Activated CD4-positive, alpha-beta memory T cell treated with anti-CD3 and anti-CD28 coated beads, Interleukin-2, amount 10 ng/mL, durations not matched to agents 7 days and 5 days (primary cell): ENCODE measurements around the gene SGTA. TPM values are rescaled to one million over a fixed set of nuclear protein-coding genes. Genes with fewer than 3 reads are reported as not detected.

Source experiments
- CTCF ChIA-PET: fragments of 350-600 bp; sonication (Branson Sonifier 250); formaldehyde crosslinking; loops from one replicate; lab custom pipeline; 2021; ENCODE audit warnings: antibody characterized with exemption, inconsistent platforms; lab: Charles Lee
- POLR2A ChIA-PET: fragments of 350-600 bp; sonication (Branson Sonifier 250); formaldehyde crosslinking; loops from one replicate; lab custom pipeline; 2021; ENCODE audit warnings: antibody characterized with exemption; lab: Charles Lee
- DNase-seq: peaks from one replicate; pipeline ENCODE4 v3.0.0-alpha.2; 2020
- H3K27ac Mint-ChIP-seq: one replicate; pipeline ENCODE4 v1.8.0; 2021; ENCODE audit warnings: mild to moderate bottlenecking, mixed read lengths
- H3K27me3 Mint-ChIP-seq: one replicate; pipeline ENCODE4 v1.8.0; 2021; ENCODE audit warnings: mixed read lengths
- H3K36me3 Mint-ChIP-seq: one replicate; pipeline ENCODE4 v1.8.0; 2021; ENCODE audit warnings: low read depth, mixed read lengths
- H3K4me1 Mint-ChIP-seq: one replicate; pipeline ENCODE4 v1.8.0; 2021; ENCODE audit warnings: mixed read lengths
- H3K4me3 Mint-ChIP-seq: one replicate; pipeline ENCODE4 v1.8.0; 2021; ENCODE audit warnings: mild to moderate bottlenecking, mixed read lengths
- H3K9me3 Mint-ChIP-seq: one replicate; pipeline ENCODE4 v1.8.0; 2021; ENCODE audit warnings: mixed read lengths
- total RNA-seq, 2 experiments: library from RNA; stranded (reverse); gene quantifications; one replicate each; pipeline ENCODE4 v1.2.3, GENCODE V29; 2021

SGTA gene
- total RNA-seq, 2 experiments from 2014 or later: 38.2 to 42.7 TPM

DNA sequence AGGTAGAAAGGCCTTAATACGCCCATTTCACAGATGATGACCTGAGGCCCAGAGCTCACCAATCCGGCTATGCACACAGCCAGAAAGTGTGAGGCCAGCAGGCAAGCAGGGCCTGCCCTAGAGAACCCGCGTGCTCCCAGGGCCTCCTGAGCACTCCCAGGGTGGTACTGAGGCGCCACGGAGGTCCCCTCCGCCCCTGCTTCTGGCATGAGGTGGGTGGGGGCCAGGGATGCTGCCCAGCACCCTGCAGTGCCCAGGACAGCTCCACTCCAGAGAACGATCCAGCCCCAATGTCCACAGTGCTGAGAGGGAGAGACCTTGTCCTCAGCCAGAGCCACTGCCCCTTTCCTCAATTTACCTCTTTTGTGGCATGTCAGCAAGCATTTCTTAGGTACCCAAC, 13.9 kb downstream of the SGTA start:
- CTCF ChIA-PET: no interaction called here
- no peaks in the 10 kb centered on the region for H3K9me3 Mint-ChIP-seq
- no peak overlapping the region for H3K4me3 Mint-ChIP-seq
- H3K4me1 Mint-ChIP-seq: peaks cover 6% of the 10 kb centered on the region
- DNase-seq: no peak
- POLR2A ChIA-PET: interaction anchor here (1.5 kb wide), 1 partner anchor 14 kb away, joined by 5 read pairs; the partner anchor contains the start of gene SGTA
- H3K27me3 Mint-ChIP-seq: no peaks in the 10 kb centered on the region
- no peak overlapping the region for H3K27ac Mint-ChIP-seq
- peaks cover 8% of the 10 kb centered on the region for H3K36me3 Mint-ChIP-seq

DNA sequence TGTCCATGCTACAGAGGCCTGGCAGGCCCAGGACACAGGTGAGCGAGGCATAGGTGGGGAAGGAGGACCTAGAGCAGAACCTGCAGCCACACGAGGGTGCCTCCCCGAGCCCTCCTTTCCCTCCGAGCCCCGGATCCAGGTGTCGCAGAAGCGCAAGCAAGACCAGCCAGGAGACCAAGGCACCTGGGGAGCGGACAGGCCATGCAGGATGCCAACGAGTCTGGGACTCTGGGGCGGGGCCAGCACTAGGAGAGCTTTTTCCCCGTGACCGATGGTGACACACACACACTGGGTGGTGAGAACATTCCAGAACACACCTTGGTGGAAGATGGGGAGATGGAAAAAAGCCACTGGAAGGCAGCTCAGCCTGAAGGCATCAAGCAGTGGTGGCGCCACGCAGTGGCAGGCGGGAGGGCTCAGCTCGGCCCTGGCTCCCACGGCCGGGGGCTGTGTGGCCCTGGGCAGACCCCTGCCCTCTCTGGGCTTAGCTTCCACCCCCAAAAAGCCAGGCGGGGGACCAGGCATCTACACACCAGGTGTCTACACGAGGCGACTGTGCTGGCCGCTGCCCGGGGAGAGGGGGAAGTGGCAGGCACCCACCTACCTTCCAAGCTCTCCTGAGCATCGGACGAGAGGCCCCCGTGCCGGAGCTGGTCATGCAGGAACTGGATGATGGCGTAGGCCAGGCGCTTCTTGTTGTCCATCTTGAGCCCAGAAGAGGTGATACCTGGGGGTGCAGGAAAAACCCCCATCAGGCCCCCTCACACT, 14.5 kb downstream of the SGTA start:
- POLR2A ChIA-PET: interaction anchor here (1.5 kb wide), 1 partner anchor 14 kb away, joined by 5 read pairs; the partner anchor contains the start of gene SGTA
- Mint-ChIP-seq H3K9me3 (no peaks in the 10 kb centered on the region), H3K27me3 (no peaks in the 10 kb centered on the region), H3K4me3 (no peak overlapping the region), H3K36me3 (peaks cover 8% of the 10 kb centered on the region), H3K4me1 (peaks cover 2% of the 10 kb centered on the region), H3K27ac (no peak overlapping the region)
- DNase-seq: no peak
- CTCF ChIA-PET: no interaction called here

DNA sequence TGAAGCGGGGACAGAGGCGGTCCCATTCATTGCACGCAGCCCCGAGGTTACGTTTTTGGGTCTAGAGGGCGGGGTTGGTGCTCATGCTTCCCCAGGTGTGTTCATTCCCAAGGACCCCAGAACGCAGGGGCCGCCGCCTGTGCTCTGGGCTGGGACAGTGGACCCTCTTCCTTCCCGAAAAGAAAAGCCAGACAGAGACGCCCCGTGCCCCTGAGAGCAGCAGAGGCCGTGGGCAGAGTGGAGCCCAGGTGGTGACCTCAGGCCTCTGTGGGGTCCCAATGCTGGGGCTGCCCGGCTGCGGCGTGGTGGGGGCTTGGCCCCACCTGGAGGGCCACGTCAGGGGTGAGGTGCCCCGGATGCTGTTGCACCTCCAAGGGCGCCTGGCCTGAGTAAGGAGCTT, 15.4 kb downstream of the SGTA start:
- Mint-ChIP-seq H3K27me3 (no peaks in the 10 kb centered on the region), H3K9me3 (no peaks in the 10 kb centered on the region), H3K36me3 (peaks cover 8% of the 10 kb centered on the region), H3K27ac (no peak overlapping the region), H3K4me3 (no peak overlapping the region), H3K4me1 (peaks cover 2% of the 10 kb centered on the region)
- CTCF ChIA-PET: no interaction called here
- POLR2A ChIA-PET: no interaction called here
- no peak for DNase-seq

DNA sequence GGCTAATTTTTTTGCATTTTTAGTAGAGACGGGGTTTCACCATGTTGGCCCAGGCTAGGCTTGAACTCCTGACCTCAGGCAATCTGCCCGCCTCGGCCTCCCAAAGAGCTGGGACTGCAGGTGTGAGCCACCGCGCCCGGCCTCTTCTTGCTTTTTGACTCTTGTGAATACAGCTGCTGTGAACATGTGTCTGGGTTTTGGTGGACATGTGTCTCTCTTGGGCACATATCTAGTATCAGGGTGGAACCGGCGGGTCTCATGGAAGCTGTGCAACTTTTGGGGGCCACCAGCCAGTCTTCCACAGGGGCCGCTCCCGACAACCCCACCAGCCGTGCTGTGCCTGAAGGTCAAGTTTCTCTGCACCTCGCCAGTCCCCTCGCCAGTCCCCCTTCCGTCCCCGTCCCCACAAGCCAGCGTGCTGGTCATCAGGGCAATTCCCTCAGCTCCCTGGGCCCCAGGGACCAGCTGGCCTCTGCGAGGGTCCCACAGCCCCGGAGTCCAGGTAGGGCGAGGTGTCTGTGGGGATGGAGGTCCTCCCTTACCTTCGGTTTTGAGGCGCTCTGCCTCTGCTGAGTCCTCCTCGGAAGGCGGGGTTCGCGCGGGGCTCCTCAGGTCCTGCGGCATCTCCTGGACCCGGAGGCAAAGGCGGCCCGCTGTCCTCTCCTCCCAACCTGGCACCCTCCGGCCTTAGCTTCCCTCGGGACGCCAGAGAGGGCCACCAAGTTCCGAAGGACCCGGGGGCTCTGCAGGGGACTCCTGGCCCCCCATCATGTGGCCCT, 16.3 kb downstream of the SGTA start:
- CTCF ChIA-PET: no interaction called here

DNA sequence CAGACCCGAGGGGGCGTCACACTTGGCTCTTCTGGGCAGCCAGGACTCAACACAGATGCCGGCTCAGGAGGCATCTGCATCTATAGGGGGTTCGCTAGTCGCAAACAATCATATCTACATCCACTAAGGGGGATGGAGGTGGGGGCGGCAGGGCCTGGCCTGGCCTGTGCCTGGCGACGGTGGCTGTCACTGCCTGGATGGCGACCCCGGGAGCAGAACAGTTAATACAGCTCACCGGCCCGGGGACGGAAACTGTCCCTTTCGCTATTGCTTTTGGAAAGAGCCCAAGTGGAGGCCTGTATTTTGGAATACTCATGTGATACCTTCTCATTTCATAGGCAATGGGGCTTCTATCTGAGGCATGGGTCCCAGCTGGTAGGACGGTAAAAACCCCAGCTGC, 17.7 kb downstream of the SGTA start:
- CTCF ChIA-PET: no interaction called here
- Mint-ChIP-seq H3K4me3 (no peak overlapping the region), H3K9me3 (no peaks in the 10 kb centered on the region), H3K27ac (no peak overlapping the region), H3K27me3 (no peaks in the 10 kb centered on the region), H3K4me1 (no peaks in the 10 kb centered on the region), H3K36me3 (peaks cover 16% of the 10 kb centered on the region)
- DNase-seq: no peak
- POLR2A ChIA-PET: no interaction called here

More for the DNA sequence above, 16.3 kb downstream of the SGTA start:
- Mint-ChIP-seq H3K27me3 (no peaks in the 10 kb centered on the region), H3K9me3 (no peaks in the 10 kb centered on the region), H3K27ac (no peak overlapping the region), H3K36me3 (peaks cover 11% of the 10 kb centered on the region), H3K4me1 (no peaks in the 10 kb centered on the region), H3K4me3 (no peak overlapping the region)
- POLR2A ChIA-PET: interaction anchor here (0.8 kb wide), 1 partner anchor 9 kb away, joined by 3 read pairs; no protein-coding TSS in a partner anchor
- no peak for DNase-seq

DNA sequence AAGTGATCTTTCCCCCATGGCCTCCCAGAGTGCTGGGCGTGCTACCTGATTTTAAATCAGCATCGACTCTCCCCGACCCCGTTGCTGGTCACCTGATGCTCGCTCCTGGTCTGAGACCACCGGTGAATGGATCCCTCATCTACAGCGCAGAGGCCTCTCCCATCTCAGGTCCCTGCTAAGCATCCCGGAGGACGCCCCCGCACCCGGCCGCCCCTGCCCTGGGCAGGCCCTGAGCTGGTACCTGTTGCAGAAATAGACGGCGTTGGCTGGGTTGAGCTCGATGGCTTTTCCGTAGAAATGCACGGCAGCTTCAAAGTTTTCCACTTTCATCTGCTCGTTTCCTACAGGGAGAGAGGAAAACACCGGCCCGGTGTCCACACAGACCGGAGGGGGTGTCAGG, 18.1 kb downstream of the SGTA start:
- ChIA-PET POLR2A (no interaction called here), CTCF (no interaction called here)
- no peak overlapping the region for H3K27ac Mint-ChIP-seq
- H3K9me3 Mint-ChIP-seq: no peaks in the 10 kb centered on the region
- H3K4me3 Mint-ChIP-seq: no peak overlapping the region
- H3K36me3 Mint-ChIP-seq: peaks cover 16% of the 10 kb centered on the region
- no peaks in the 10 kb centered on the region for H3K4me1 Mint-ChIP-seq
- H3K27me3 Mint-ChIP-seq: no peaks in the 10 kb centered on the region
- DNase-seq: no peak

DNA sequence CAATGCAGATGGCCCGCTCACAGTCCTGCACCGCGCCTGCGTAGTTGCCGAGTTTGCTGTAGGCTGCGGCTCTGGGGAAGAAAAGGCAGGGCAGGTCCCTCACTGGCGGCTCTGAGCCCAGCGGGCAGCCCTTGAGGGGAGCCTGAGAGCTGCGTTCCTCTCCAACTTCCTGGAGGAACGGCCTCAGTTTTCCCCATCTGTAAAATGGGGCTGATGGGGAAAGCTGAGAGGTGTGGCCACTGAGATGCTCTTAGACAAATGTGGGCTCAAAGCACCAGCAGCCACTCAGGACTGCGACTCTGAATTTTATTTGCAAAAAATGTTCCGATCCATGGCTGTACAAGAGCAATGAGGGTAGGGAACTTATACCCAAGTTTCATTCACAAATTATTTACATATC, 19.4 kb downstream of the SGTA start:
- Mint-ChIP-seq H3K9me3 (no peaks in the 10 kb centered on the region), H3K4me3 (no peak overlapping the region), H3K36me3 (peaks cover 25% of the 10 kb centered on the region), H3K27me3 (no peaks in the 10 kb centered on the region), H3K27ac (no peak overlapping the region), H3K4me1 (peaks cover 4% of the 10 kb centered on the region)
- CTCF ChIA-PET: no interaction called here
- no peak for DNase-seq
- POLR2A ChIA-PET: no interaction called here

DNA sequence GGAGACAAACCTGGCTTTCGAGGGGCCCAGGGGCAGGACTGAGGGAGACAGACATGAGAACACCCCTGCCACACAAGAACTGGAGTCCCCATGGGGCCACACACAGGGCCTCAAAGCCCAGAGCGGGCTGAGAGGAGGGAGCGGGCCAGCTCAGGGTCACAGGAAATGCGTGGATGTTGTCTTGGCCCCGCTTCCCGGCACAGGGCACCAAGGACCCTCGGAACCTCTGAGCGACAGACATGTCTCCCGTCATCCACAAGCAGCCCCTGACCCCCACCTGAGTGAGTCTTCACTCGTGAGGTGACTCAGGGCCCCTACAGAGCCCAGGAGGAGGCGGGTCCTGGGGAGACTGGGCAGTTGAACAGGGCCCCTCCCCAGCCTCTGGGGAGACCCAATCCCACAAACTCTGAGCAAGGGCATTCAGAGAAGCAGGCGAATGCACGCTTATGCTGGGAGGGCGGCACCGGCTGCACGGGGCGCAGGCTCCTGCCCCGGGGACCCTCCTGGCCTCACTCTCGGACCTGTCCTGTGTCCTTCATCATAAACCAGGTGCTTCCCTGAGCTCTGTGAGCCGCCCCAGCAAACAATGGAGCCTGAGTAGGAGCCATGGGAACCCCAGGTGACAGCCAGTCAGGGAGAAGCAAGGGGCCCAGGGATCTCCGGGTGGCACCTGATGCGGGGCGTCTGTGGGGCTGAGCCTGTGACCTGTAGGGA, 20.1 kb downstream of the SGTA start:
- POLR2A ChIA-PET: no interaction called here
- H3K4me1 Mint-ChIP-seq: peaks cover 4% of the 10 kb centered on the region
- CTCF ChIA-PET: no interaction called here
- H3K9me3 Mint-ChIP-seq: no peaks in the 10 kb centered on the region
- no peak for DNase-seq
- no peaks in the 10 kb centered on the region for H3K27me3 Mint-ChIP-seq
- H3K4me3 Mint-ChIP-seq: no peak overlapping the region
- H3K27ac Mint-ChIP-seq: no peak overlapping the region
- H3K36me3 Mint-ChIP-seq: peaks cover 30% of the 10 kb centered on the region

DNA sequence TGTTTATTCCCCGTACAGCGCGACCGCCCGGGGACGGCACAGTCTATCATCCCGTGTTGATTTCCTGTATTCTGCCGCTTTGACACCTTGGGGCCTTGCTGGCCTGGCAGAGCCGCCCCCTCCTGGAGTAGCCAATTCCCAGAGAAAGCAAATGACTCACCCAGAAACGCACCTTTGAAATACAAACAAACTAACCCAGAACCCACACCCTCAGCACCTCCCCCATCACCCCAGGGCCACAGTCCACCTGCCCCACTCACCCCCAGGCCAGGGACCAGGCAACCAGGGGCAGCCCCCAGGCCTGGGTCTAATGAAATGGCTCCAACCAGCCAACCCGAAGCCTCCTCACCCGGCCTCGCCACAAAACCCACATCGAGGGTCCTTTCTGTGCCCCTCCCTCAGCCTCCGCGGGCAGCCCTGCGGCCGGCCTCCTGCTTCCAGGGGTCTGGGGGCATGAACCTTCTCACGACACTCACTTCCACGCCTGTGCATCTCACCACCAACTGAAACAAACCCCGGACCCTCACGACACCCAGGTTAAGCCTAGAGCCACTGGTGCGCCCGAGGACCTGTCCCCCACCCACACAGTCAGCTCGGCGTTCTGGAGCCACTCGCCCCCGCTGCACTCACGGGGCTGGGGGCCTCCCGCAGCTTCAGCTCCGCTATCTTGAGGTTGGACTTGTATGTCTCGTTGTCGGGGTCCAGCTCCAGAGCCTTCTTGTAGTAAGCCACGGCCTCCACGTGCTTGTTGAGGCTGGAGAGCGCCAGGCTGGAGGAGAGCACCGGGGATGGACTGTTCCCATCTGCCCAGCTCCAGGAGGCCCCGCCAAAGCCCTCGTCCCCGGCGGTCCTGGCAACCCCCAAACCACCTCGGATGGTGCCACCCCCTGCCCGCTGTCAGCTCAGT, 20.9 kb downstream of the SGTA start:
- CTCF ChIA-PET: no interaction called here
- Mint-ChIP-seq H3K27me3 (no peaks in the 10 kb centered on the region), H3K4me1 (peaks cover 4% of the 10 kb centered on the region), H3K36me3 (peaks cover 34% of the 10 kb centered on the region), H3K9me3 (no peaks in the 10 kb centered on the region), H3K4me3 (no peak overlapping the region), H3K27ac (no peak overlapping the region)
- DNase-seq: no peak
- POLR2A ChIA-PET: no interaction called here

DNA sequence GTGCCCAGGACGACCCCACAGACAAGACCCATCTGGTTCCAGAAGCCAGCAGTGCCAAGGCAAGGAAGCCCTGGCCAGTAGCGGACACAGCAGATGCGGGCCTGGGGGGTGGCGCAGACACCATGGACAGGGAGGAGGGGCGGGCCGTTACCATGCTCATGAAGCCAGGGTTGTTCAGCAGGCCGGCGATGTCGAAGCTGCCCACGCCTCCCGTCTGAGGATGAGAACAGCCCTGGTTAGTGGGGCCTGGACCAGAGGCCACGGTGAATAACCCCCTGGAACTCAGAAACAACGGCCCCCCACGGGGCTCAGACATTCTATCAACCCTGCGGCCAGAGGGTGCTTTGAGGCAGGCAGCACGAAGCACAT, 21.8 kb downstream of the SGTA start:
- H3K27me3 Mint-ChIP-seq: no peaks in the 10 kb centered on the region
- POLR2A ChIA-PET: no interaction called here

DNA sequence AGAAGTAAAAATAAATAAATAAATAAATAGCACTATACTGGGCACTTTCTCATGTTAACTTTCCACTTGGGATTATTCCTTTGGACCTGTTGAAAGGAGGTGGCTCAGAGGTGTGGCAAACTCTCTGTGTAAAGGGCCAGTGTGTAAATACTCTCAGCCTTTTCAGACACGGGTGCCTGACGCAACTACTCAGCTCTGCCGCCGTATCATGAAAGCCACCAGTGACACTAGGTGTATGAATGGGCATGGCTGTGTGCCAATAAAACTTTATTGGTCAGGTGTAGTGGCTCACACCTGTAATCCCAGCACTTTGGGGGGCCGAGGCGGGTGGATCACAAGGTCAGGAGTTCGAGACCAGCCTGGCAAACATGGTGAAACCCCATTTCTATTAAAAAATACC, 23.1 kb downstream of the SGTA start:
- ChIA-PET POLR2A (no interaction called here), CTCF (interaction anchor here (0.6 kb wide), 1 partner anchor 368 kb away, joined by 4 read pairs; no protein-coding TSS in a partner anchor)
- H3K4me3 Mint-ChIP-seq: no peak overlapping the region
- no peak overlapping the region for H3K27ac Mint-ChIP-seq
- H3K9me3 Mint-ChIP-seq: no peaks in the 10 kb centered on the region
- no peaks in the 10 kb centered on the region for H3K27me3 Mint-ChIP-seq
- no peak for DNase-seq
- peaks cover 40% of the 10 kb centered on the region for H3K36me3 Mint-ChIP-seq
- peaks cover 4% of the 10 kb centered on the region for H3K4me1 Mint-ChIP-seq

More for the DNA sequence above, 21.8 kb downstream of the SGTA start:
- Mint-ChIP-seq H3K4me3 (no peak overlapping the region), H3K9me3 (no peaks in the 10 kb centered on the region), H3K4me1 (peaks cover 4% of the 10 kb centered on the region), H3K27ac (no peak overlapping the region), H3K36me3 (peaks cover 32% of the 10 kb centered on the region)
- no peak for DNase-seq
- CTCF ChIA-PET: no interaction called here

DNA sequence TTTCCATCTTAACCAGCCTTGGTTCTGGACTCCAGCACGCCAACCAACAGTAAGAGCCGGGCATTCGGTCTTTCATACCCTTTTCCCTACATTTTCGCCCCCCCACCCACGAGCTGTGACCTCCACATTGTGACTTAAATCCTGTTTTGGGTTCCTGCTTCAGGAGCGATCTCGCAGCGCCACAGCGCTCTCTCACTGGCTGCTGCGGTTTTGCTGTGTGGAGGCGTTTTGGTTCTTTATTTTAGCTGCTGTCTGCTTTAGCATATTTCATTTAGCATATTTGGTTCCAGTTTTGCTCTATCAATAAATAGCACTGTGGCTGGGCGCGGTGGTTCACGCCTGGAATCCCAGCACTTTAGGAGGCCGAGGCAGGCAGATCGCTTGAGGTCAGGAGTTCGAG, 23.7 kb downstream of the SGTA start:
- no peak for DNase-seq
- no peak overlapping the region for H3K27ac Mint-ChIP-seq
- peaks cover 38% of the 10 kb centered on the region for H3K36me3 Mint-ChIP-seq
- H3K4me3 Mint-ChIP-seq: no peak overlapping the region
- CTCF ChIA-PET: interaction anchor here (0.6 kb wide), 1 partner anchor 368 kb away, joined by 4 read pairs; no protein-coding TSS in a partner anchor
- H3K9me3 Mint-ChIP-seq: no peaks in the 10 kb centered on the region
- H3K4me1 Mint-ChIP-seq: peaks cover 4% of the 10 kb centered on the region
- POLR2A ChIA-PET: no interaction called here
- no peaks in the 10 kb centered on the region for H3K27me3 Mint-ChIP-seq
